ENCODE results near the gene UVRAG. TPM values are rescaled to one million over a fixed set of nuclear protein-coding genes. Genes with fewer than 3 reads are reported as not detected.

The UVRAG gene
- total RNA-seq, 4 donors from 2014 or later: 16.6 to 22.1 (median 19.3) TPM

GRCh38 chr11:75816561-75817239, 1.7 kb downstream of the UVRAG start:
- peak overlapping the region in 3 of 4 donors; percentile 20 to 95 (median 84) for H3K27ac ChIP-seq
- peaks cover 25 to 31% of the 10 kb centered on the region in 2 donors for H3K4me1 ChIP-seq
- no peaks in the 10 kb centered on the region for H3K27me3 ChIP-seq
- no peak for TF ChIP-seq POLR2A (IDR thresholded peaks at IDR 0.05)
- no peak for TF ChIP-seq CTCF (IDR thresholded peaks at IDR 0.05 in 4 of 5, conservative IDR thresholded peaks at IDR 0.05 in 1 of 5)
- intact Hi-C loops (cut with DNase I; ENCODE audit: low total_unique reads) (loop anchor here (5.0 to 10.0 kb wide), 2 partner anchors 36 to 628 kb away; partner anchors contain the start of gene EMSY), in situ Hi-C loops (cut with MboI; ENCODE audit: low sequenced_read_pairs in 4 of 4) (no loop called here)
- DNase-seq (no peak), ATAC-seq (no peak)
- no peaks in the 10 kb centered on the region for H3K36me3 ChIP-seq
- peak overlapping the region; percentile 73 to 88 (median 76) for H3K4me3 ChIP-seq
- no peaks in the 10 kb centered on the region for H3K9me3 ChIP-seq

- no peaks in the 10 kb centered on the region for H3K27me3 ChIP-seq
- H3K27ac ChIP-seq: no peak overlapping the region
- H3K36me3 ChIP-seq: no peaks in the 10 kb centered on the region
- DNase-seq (no peak), ATAC-seq (no peak)
- in situ Hi-C loops (cut with MboI; ENCODE audit: low sequenced_read_pairs in 4 of 4): no loop called here
- no peaks in the 10 kb centered on the region for H3K9me3 ChIP-seq
- intact Hi-C loops (cut with DNase I; ENCODE audit: low total_unique reads): no loop called here
- TF ChIP-seq CTCF (IDR thresholded peaks at IDR 0.05 in 4 of 5, conservative IDR thresholded peaks at IDR 0.05 in 1 of 5) (no peak), POLR2A (IDR thresholded peaks at IDR 0.05) (no peak)
- no peak overlapping the region for H3K4me3 ChIP-seq
- H3K4me1 ChIP-seq: peaks cover 19 to 35% of the 10 kb centered on the region in 2 donors
Observed at GRCh38 chr11:75820645-75821044, 5.6 kb downstream of the UVRAG start.

- Histone ChIP-seq H3K36me3 (no peaks in the 10 kb centered on the region), H3K4me1 (peaks cover 22 to 29% of the 10 kb centered on the region in 2 donors), H3K9me3 (no peaks in the 10 kb centered on the region), H3K27me3 (no peaks in the 10 kb centered on the region), H3K27ac (no peak overlapping the region), H3K4me3 (no peak overlapping the region)
- in situ Hi-C loops (cut with MboI; ENCODE audit: low sequenced_read_pairs in 4 of 4): no loop called here
- intact Hi-C loops (cut with DNase I; ENCODE audit: low total_unique reads): no loop called here
- ATAC-seq: no peak
- no peak for DNase-seq
- TF ChIP-seq CTCF (IDR thresholded peaks at IDR 0.05 in 4 of 5, conservative IDR thresholded peaks at IDR 0.05 in 1 of 5): no peak
- TF ChIP-seq POLR2A (IDR thresholded peaks at IDR 0.05): no peak
Observed at GRCh38 chr11:75821202-75821601, 6.2 kb downstream of the UVRAG start.

GRCh38 chr11:75822541-75822940, 7.5 kb downstream of the UVRAG start:
- Histone ChIP-seq H3K27me3 (no peaks in the 10 kb centered on the region), H3K4me1 (peaks cover 21 to 23% of the 10 kb centered on the region in 2 donors), H3K27ac (peak overlapping the region in 1 of 4 donors; percentile 14), H3K4me3 (no peak overlapping the region), H3K9me3 (no peaks in the 10 kb centered on the region), H3K36me3 (no peaks in the 10 kb centered on the region)
- ATAC-seq (no peak), DNase-seq (no peak)
- TF ChIP-seq POLR2A (IDR thresholded peaks at IDR 0.05) (no peak), CTCF (IDR thresholded peaks at IDR 0.05 in 4 of 5, conservative IDR thresholded peaks at IDR 0.05 in 1 of 5) (no peak)
- in situ Hi-C loops (cut with MboI; ENCODE audit: low sequenced_read_pairs in 4 of 4): no loop called here
- intact Hi-C loops (cut with DNase I; ENCODE audit: low total_unique reads): no loop called here

Measured in gastrocnemius medialis (tissue), 4 donors.